HG03521 (cell line): ENCODE data around the gene WNT3A.

Experiments used
- ATAC-seq: cut with Tn5 transposase; IDR thresholded peaks from one replicate; pipeline ENCODE4 v1.9.1; 2021; ENCODE audit warnings: mild to moderate bottlenecking, moderate library complexity; ENCODE audit not compliant: unreplicated experiment

WNT3A gene

DNA sequence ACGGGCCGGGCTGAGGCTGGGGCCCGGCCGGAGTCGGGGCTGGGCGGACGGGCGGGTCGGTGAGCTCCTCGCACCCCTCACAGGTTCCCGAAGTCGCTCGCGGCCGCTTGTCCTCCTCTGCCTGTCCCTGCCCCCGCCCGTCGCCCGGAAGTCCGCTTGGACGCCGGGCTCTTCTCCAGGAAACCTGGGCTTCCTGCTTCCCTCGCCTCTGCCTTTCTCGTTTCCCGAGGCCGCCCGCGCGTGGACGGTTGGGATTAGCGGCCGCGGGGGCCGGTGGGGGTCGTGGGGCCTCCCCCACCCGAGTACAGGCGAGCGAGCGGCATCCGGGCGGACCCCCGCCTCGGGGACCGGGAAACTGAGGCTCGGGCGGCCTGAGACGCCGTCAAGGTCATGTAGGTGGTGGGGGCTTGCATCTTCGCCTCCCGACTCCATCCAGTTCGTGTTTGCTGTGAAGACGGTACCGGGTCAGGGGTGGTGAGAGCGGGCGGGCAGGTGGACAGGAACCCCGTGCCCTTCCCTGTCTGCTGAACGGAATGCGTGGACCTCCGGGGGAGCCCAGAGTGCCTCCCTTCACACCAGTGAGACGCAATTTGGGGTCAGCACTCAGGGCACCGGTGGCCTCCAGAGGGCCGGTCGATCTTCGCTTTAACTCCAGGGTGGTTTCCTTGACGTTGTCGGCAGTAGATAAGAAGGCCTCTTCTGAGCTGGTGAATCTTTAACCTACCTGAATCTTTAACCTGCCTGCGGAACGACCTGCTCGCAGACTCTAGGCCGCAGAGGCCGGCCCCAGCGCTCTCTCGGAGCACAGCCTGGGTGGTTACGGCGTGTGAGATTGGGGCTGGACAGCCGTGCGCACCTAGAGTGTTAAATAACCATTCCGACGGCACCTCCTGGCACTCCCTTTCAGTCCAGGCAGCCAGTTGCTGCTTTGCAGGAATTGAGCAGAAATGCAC lies 76.4 kb downstream of the WNT3A start:
- ATAC-seq: peak; percentile 9

DNA sequence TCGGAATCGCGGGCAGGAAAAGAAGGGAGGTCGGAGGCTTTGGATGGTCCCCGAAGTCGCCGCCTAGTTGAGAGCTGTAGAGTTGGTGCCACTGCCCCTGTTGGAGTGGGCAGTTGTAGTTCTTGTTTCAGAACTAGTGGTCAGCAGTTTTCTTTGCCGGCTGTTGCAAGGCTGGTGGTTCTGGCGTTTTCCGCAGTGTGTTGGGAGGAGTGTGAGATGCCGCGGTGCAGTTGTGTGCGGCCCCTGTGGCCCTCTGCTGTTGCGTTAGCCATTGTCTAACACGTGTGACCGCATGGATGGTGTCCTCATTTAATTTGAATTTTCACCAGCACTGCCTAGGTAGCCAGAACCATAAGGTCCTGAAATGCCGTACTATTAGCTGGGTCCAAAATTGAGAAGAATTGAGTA lies 77.1 kb downstream of the WNT3A start:
- no peak for ATAC-seq

- ATAC-seq: no peak
Observed at GRCh38 chr1:228084325-228084724, 77.5 kb downstream of the WNT3A start.

DNA sequence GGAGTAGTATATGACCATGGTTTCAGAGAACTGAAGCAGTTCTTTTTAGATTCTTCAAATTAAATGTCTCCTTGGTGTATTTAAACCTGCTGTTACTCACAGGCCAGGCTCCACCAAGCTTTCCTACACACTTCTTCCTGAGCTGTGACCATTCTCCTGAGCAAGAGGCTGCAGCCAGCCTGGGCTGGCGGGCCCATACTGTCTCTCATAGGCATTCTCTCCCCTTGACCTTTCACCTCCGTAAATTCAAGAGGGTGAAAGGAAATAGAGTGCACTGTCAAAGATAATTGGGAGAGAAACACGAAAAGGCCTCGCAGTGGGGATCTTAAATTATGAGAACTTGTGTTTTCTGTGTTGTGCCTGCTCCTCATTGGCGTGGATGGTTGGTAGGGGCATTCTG lies 78.0 kb downstream of the WNT3A start:
- no peak for ATAC-seq

- ATAC-seq: no peak
Observed at GRCh38 chr1:228085287-228085951, 78.6 kb downstream of the WNT3A start.

DNA sequence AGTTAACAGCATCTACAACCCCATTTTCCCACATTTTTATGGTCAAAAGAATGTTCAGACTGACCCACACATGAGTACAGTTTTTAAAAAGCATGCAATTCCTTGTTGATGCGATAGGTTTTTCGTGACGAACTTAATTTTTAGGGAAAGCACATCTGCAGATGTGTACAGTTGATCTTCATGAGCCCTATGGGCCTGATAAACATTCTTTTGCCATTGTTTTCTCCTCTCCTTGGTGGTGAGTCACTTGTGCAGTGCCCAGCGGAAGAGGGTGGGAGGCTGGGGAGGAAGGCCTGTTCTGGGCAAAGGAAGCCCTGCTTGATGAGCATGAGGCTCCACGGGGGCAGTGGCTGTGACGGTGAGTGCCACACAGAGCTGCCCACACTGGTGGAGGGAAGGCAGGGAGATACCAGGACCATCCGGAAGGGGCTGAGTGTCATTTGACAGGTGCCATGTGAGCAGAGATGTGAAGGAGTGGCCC lies 81.0 kb downstream of the WNT3A start:
- ATAC-seq: no peak

- no peak for ATAC-seq
Observed at GRCh38 chr1:228088586-228089498, 82.0 kb downstream of the WNT3A start.

- ATAC-seq: peak; percentile 35
Observed at GRCh38 chr1:228089519-228090380, 83.0 kb downstream of the WNT3A start.

DNA sequence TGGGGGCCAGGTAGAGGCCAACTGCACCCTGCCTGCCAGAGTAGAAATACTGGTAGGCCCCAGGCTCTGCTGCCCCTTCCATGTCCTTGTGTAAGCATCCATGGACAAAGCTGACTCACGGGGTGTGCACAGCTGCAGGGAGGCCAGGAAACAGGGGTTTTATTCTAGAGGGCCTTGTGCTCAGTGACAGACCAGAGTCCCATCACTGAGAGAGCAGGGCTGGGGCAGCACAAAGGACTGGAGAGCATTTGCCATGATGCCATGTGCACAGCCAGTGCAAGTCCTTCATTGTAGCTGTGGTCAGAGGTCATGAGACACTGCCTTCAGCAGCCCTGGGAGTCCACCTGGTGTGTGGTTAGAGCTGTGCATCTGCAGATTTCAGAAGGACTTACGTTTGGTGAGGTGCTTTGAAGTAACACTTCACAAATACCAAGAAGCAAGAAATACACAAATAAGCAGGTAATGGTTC lies 83.8 kb downstream of the WNT3A start:
- ATAC-seq: no peak

DNA sequence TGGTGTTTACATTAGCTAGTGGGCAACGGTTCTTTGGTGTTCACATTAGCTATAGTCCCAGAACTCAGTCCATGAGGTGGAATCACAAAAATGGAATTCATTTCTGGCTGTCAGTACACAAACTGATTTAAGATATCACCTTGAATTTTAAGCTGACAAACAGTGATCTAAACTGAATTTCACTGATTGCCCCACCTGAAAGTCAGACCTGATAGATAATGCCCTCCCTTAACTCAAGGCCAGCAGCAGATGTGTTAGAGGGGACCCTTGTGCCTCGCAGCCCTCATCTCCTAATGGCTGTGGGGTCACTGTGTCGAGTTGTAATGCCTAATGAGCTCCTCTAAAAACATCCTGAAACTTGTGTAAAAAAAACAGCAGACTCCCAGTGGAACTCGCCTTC lies 84.3 kb downstream of the WNT3A start:
- ATAC-seq: no peak

GRCh38 chr1:228092342-228093049 lies 85.7 kb downstream of the WNT3A start:
- ATAC-seq: no peak

GRCh38 chr1:228093050-228093906 lies 86.5 kb downstream of the WNT3A start:
- ATAC-seq: no peak

DNA sequence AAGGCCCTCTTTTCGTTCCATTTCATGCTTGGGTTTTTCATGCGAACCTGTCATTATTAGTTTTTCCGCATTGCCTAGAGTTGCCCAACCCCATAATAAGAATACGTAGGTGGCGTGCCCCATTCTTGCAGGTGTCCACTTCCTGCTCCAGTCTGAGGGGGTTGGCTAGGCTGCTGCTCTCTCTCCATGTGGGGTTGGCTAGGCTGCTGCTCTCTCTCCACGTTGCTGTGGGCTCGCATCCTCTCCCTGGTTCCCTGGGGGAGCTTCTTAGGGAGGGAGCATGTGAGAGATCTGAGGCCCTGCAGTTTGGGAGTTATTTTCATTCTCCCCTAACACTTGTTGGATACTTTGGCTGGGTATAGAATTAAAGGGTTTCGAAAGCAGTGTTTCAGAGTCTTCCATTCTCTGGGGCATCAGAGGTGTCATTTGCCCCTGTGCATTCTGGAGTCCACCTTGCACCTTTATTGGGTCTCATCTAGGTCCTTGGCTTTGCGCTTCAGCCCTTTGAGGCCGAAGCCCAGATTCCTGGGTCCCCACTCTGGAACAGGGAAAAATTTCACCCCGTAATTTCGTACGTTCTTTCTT lies 87.7 kb downstream of the WNT3A start:
- ATAC-seq: no peak

- ATAC-seq: no peak
Observed at GRCh38 chr1:228095161-228095560, 88.4 kb downstream of the WNT3A start.

DNA sequence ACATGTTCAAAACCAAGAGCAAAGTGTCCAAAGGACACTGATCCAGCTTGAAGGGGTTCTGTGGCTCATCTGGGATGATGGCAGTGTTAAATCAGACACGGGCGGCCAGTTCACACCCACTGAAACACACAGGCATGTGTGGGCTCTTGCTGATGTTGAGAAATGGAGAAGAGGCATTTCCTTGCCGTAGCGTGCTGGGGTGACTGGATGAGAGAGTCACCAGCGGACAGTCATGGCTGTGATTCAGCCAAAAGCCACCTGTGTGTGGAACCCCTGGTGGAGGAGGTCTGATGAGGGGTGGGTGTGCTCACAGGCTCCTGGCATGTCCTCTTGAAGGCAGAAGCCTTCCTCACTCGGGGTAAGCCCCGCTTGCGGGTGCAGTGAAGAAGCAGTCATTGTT lies 89.1 kb downstream of the WNT3A start:
- no peak for ATAC-seq

DNA sequence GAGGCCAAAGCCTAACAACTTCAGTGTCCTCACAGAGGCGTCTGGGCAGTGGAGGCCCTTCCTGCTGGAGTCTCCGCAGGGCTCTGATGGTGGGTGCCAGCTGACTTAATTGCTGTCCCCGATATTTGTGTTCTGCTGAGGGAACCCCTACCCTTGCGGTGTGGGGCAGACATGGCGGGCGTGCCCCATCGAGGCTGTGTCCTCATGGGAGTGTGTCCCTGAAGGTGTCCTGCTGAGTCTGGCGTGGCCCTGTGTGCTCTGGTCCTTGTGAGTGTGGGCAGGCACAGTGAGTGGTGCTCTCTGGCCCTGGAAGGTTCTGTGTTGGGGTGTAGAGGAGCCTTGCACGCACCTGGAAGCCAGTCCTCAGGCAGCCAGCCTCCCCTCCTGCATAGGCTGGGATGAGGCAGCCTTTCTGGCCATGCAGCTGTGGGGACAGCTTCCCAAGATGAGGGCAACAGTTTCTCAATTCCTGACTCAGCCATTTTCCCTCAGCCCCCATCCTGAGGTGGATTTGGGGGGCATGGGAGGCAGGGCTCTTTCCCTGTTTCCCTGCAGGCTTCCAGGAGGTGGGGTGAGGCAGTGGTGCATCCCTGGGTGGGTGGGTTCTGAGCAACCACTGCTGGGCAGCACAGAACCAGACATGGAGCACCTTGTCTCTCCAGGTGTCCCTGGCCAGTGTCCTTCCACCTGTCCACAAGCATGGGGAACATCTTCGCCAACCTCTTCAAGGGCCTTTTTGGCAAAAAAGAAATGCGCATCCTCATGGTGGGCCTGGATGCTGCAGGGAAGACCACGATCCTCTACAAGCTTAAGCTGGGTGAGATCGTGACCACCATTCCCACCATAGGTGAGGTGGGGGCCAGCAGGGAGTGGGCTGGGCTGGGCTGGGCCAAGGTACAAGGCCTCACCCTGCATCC lies 89.9 kb downstream of the WNT3A start:
- no peak for ATAC-seq
